Neural cell (in vitro differentiated cells): ENCODE data around the gene PUSL1. TPM values are rescaled to one million over a fixed set of nuclear protein-coding genes. Genes with fewer than 3 reads are reported as not detected.

Experiments used
- H2AFZ ChIP-seq: fragments of 200-600, 300-800 bp; sonication (generic), shearing (Covaris generic); 2 replicates; pipeline ENCODE4 v1.6.0; 2014; ENCODE audit warnings: low read depth, mild to moderate bottlenecking, antibody characterized with exemption, low read length, moderate library complexity
- H3F3A ChIP-seq: fragments of 200-600 bp; shearing (Covaris generic); 2 replicates; pipeline ENCODE4 v1.6.1; 2016; ENCODE audit warnings: mild to moderate bottlenecking, moderate library complexity, mixed read lengths, antibody characterized with exemption, low read length; ENCODE audit not compliant: insufficient read depth, poor library complexity, severe bottlenecking
- H3K27ac ChIP-seq: fragments of 200-600, 300-800 bp; sonication (generic), shearing (Covaris generic); 2 replicates; pipeline ENCODE4 v1.5.1; 2014; ENCODE audit warnings: mild to moderate bottlenecking, low read length, moderate library complexity
- H3K27me3 ChIP-seq: fragments of 300-800, 200-600 bp; sonication (generic), shearing (Covaris generic); 2 replicates; pipeline ENCODE4 v1.6.0; 2014; ENCODE audit warnings: mild to moderate bottlenecking, low read depth, low read length, moderate library complexity; ENCODE audit not compliant: insufficient read depth
- H3K36me3 ChIP-seq: fragments of 300-800, 200-600 bp; sonication (generic), shearing (Covaris generic); 2 replicates; pipeline ENCODE4 v1.5.1; 2014; ENCODE audit warnings: mild to moderate bottlenecking, antibody characterized with exemption, low read length, moderate library complexity; ENCODE audit not compliant: insufficient read depth
- H3K4me2 ChIP-seq: fragments of 300-800, 200-600 bp; sonication (generic), shearing (Covaris generic); 2 replicates; pipeline ENCODE4 v1.6.0; 2014; ENCODE audit warnings: mild to moderate bottlenecking, low read length
- H3K4me3 ChIP-seq: fragments of 300-800, 200-600 bp; sonication (generic), shearing (Covaris generic); 2 replicates; pipeline ENCODE4 v1.5.1; 2014; ENCODE audit warnings: mild to moderate bottlenecking, low read length, moderate library complexity
- H3K79me2 ChIP-seq: fragments of 200-600 bp; shearing (Covaris generic); replicated peaks from 2 replicates; pipeline ENCODE4 v1.6.0; 2014; ENCODE audit warnings: mild to moderate bottlenecking, low read length, moderate library complexity; ENCODE audit not compliant: insufficient read depth
- H3K9ac ChIP-seq: fragments of 300-800, 200-600 bp; sonication (generic), shearing (Covaris generic); 2 replicates; pipeline ENCODE4 v1.6.1; 2016; ENCODE audit warnings: mild to moderate bottlenecking, low read length, mixed read lengths
- H3K9me2 ChIP-seq: fragments of 200-600 bp; shearing (Covaris generic); 2 replicates; pipeline ENCODE4 v1.6.1; 2016; ENCODE audit warnings: mild to moderate bottlenecking, low read length, mixed read lengths; ENCODE audit not compliant: insufficient read depth
- H3K9me3 ChIP-seq: fragments of 200-600, 300-800 bp; sonication (generic), shearing (Covaris generic); 2 replicates; pipeline ENCODE4 v1.6.1; 2016; ENCODE audit warnings: mild to moderate bottlenecking, mixed run types, low read length, moderate library complexity, mixed read lengths
- H4K20me1 ChIP-seq: fragments of 200-600 bp; shearing (Covaris generic); 2 replicates; pipeline ENCODE4 v1.6.1; 2016; ENCODE audit warnings: mild to moderate bottlenecking, mixed run types; ENCODE audit not compliant: insufficient read depth
- EP300 ChIP-seq: fragments of 450-650 bp; conservative IDR thresholded peaks from 2 replicates; pipeline ENCODE4 v1.6.1; 2014; ENCODE audit warnings: antibody characterized with exemption, mild to moderate bottlenecking, moderate library complexity; ENCODE audit not compliant: poor library complexity, severe bottlenecking
- EZH2 ChIP-seq: fragments of 200-600, 300-800 bp; shearing (Covaris generic), sonication (generic); IDR thresholded peaks from 2 replicates; pipeline ENCODE4 v1.6.1; 2014; ENCODE audit warnings: antibody characterized with exemption, low read length, borderline replicate concordance, mild to moderate bottlenecking; ENCODE audit not compliant: insufficient read depth, poor library complexity, severe bottlenecking
- MXI1 ChIP-seq: fragments of 450-650 bp; conservative IDR thresholded peaks from 2 replicates; pipeline ENCODE4 v1.6.1; 2014; ENCODE audit warnings: antibody characterized with exemption, mild to moderate bottlenecking; ENCODE audit not compliant: poor library complexity, severe bottlenecking
- POLR2AphosphoS5 ChIP-seq: IDR thresholded peaks from 2 replicates; pipeline ENCODE4 v1.6.1; 2012
- RAD21 ChIP-seq: fragments of 450-650 bp; conservative IDR thresholded peaks from 2 replicates; pipeline ENCODE4 v1.6.1; 2014; ENCODE audit warnings: antibody characterized with exemption, mild to moderate bottlenecking, moderate library complexity
- REST ChIP-seq: IDR thresholded peaks from 2 replicates; pipeline ENCODE4 v1.6.1; 2012; ENCODE audit warnings: borderline replicate concordance
- SMC3 ChIP-seq: fragments of 450-650 bp; conservative IDR thresholded peaks from 2 replicates; pipeline ENCODE4 v1.6.1; 2014; ENCODE audit warnings: antibody characterized with exemption, mild to moderate bottlenecking, moderate library complexity; ENCODE audit not compliant: poor library complexity
- TAF1 ChIP-seq: IDR thresholded peaks from 2 replicates; pipeline ENCODE4 v1.6.1; 2012; ENCODE audit warnings: low read depth
- polyA plus RNA-seq: library from polyadenylated mRNA; depleted of rRNA; stranded (reverse); fragments of >200 nt; gene quantifications from 2 replicates; pipeline ENCODE4 v1.2.3, GENCODE V29; 2014
- TF ChIP-seq, protein P1 (sequence below): fragments of 450-650 bp; IDR thresholded peaks from 2 replicates; pipeline ENCODE4 v1.5.1; 2014; ENCODE audit warnings: antibody characterized with exemption, mild to moderate bottlenecking, moderate library complexity; ENCODE audit not compliant: poor library complexity, severe bottlenecking

The PUSL1 gene
- polyA plus RNA-seq, 1 donor from 2014 or later = 25.0 TPM

- peaks cover 5% of the 10 kb centered on the region for H4K20me1 ChIP-seq
- H3K4me2 ChIP-seq = no peak overlapping the region
- no peaks in the 10 kb centered on the region for H3F3A ChIP-seq
- no peak overlapping the region for H3K27ac ChIP-seq
- H3K9ac ChIP-seq = peak overlapping the region; percentile 93
- H3K36me3 ChIP-seq = no peaks in the 10 kb centered on the region
- peak overlapping the region; percentile 99 for H3K4me3 ChIP-seq
- H3K79me2 ChIP-seq = peaks cover 34% of the 10 kb centered on the region
- H3K27me3 ChIP-seq = no peaks in the 10 kb centered on the region
- H2AFZ ChIP-seq = no peak overlapping the region
- no peaks in the 10 kb centered on the region for H3K9me3 ChIP-seq
- no peak for TF ChIP-seq TAF1
- no peak for TF ChIP-seq MXI1
- TF ChIP-seq EZH2 = no peak
- TF ChIP-seq POLR2AphosphoS5 = no peak
- no peak for TF ChIP-seq RAD21
- TF ChIP-seq SMC3 = no peak
- no peak for TF ChIP-seq EP300
- TF ChIP-seq REST = no peak
- TF ChIP-seq, protein P1, sequence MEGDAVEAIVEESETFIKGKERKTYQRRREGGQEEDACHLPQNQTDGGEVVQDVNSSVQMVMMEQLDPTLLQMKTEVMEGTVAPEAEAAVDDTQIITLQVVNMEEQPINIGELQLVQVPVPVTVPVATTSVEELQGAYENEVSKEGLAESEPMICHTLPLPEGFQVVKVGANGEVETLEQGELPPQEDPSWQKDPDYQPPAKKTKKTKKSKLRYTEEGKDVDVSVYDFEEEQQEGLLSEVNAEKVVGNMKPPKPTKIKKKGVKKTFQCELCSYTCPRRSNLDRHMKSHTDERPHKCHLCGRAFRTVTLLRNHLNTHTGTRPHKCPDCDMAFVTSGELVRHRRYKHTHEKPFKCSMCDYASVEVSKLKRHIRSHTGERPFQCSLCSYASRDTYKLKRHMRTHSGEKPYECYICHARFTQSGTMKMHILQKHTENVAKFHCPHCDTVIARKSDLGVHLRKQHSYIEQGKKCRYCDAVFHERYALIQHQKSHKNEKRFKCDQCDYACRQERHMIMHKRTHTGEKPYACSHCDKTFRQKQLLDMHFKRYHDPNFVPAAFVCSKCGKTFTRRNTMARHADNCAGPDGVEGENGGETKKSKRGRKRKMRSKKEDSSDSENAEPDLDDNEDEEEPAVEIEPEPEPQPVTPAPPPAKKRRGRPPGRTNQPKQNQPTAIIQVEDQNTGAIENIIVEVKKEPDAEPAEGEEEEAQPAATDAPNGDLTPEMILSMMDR = no peak
- no peaks in the 10 kb centered on the region for H3K9me2 ChIP-seq
Measured at GRCh38 chr1:1326075-1326605, 17.7 kb downstream of the PUSL1 start.

DNA sequence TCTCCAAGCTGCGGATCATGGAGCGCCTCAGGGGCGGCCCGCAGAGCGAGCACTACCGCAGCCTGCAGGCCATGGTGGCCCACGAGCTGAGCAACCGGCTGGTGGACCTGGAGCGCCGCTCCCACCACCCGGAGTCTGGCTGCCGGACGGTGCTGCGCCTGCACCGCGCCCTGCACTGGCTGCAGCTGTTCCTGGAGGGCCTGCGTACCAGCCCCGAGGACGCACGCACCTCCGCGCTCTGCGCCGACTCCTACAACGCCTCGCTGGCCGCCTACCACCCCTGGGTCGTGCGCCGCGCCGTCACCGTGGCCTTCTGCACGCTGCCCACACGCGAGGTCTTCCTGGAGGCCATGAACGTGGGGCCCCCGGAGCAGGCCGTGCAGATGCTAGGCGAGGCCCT lies 18.9 kb downstream of the PUSL1 start:
- Histone ChIP-seq H3F3A (no peaks in the 10 kb centered on the region), H2AFZ (no peak overlapping the region), H3K4me2 (no peak overlapping the region), H3K27me3 (no peaks in the 10 kb centered on the region), H4K20me1 (no peaks in the 10 kb centered on the region), H3K9me2 (no peaks in the 10 kb centered on the region), H3K27ac (no peak overlapping the region), H3K79me2 (peaks cover 26% of the 10 kb centered on the region), H3K36me3 (no peaks in the 10 kb centered on the region), H3K9me3 (no peaks in the 10 kb centered on the region), H3K9ac (no peak overlapping the region), H3K4me3 (no peak overlapping the region)
- no peak for TF ChIP-seq POLR2AphosphoS5
- TF ChIP-seq REST = no peak
- TF ChIP-seq, protein P1 = no peak
- no peak for TF ChIP-seq TAF1
- no peak for TF ChIP-seq EP300
- no peak for TF ChIP-seq SMC3
- TF ChIP-seq MXI1 = no peak
- TF ChIP-seq RAD21 = no peak
- no peak for TF ChIP-seq EZH2
